ENCODE data around the gene PRKAG1. TPM values are rescaled to one million over a fixed set of nuclear protein-coding genes. Genes with fewer than 3 reads are reported as not detected.

PRKAG1 gene
- total and polyA plus RNA-seq, 4 donors, result 15.5 to 31.5 (median 20.9) TPM

GRCh38 chr12:49024543-49024942 is 6.0 kb upstream of the PRKAG1 start (continued):
- TF ChIP-seq ZBTB33 (IDR thresholded peaks at IDR 0.05) (no peak), GABPA (IDR thresholded peaks at IDR 0.05 in 1 of 2, conservative IDR thresholded peaks at IDR 0.05 in 1 of 2) (no peak), EGR1 (IDR thresholded peaks at IDR 0.05; ENCODE audit: low read depth in 2 of 2) (no peak)

- no peak for DNase-seq (ENCODE audit: low spot score)
- no peak overlapping the region for H3K4me3 ChIP-seq (ENCODE audit: low read depth in 1 of 3, low read length in 3 of 3)
- H3K4me1 ChIP-seq (ENCODE audit: control insufficient read depth in 4 of 4, insufficient read depth in 4 of 4, low read length in 3 of 4), result peaks cover 0 to 2% (median 0%) of the 10 kb centered on the region in 4 donors
- peaks cover 21 to 73% (median 59%) of the 10 kb centered on the region in 4 donors for H3K36me3 ChIP-seq (ENCODE audit: control insufficient read depth in 4 of 4, insufficient read depth in 3 of 4, low read depth in 1 of 4, low read length in 3 of 4)
- no peak overlapping the region for H3K27ac ChIP-seq (ENCODE audit: low read depth in 1 of 2, low read length in 2 of 2)
- no peak overlapping the region for H3K9ac ChIP-seq (ENCODE audit: low read depth in 1 of 2, low read length in 2 of 2)
- H3K27me3 ChIP-seq (ENCODE audit: control insufficient read depth in 4 of 4, insufficient read depth in 4 of 4, low read length in 3 of 4), result no peaks in the 10 kb centered on the region
- H3K9me3 ChIP-seq (ENCODE audit: control insufficient read depth in 4 of 4, low read length in 3 of 4), result no peaks in the 10 kb centered on the region
- TF ChIP-seq FOXA1 (IDR thresholded peaks at IDR 0.05) (no peak), GABPA (IDR thresholded peaks at IDR 0.05 in 1 of 2, conservative IDR thresholded peaks at IDR 0.05 in 1 of 2) (no peak), ZBTB33 (IDR thresholded peaks at IDR 0.05) (no peak)
- WGBS, result 97% methylated on average over 2 of the region's 2 CpGs
Measured at GRCh38 chr12:49023812-49024211, 5.2 kb upstream of the PRKAG1 start.

GRCh38 chr12:49022558-49023178 is 4.1 kb upstream of the PRKAG1 start:
- TF ChIP-seq YY1 (IDR thresholded peaks at IDR 0.05) (no peak), JUND (IDR thresholded peaks at IDR 0.05) (no peak), HNF4A (conservative IDR thresholded peaks at IDR 0.05) (no peak), RAD21 (IDR thresholded peaks at IDR 0.05) (no peak), RXRA (IDR thresholded peaks at IDR 0.05) (no peak)
- no peak overlapping the region for H3K9ac ChIP-seq (ENCODE audit: low read depth in 1 of 2, low read length in 2 of 2)
- WGBS, result 95% methylated on average over 15 of the region's 15 CpGs

GRCh38 chr12:49021292-49021915 is 2.8 kb upstream of the PRKAG1 start:
- DNase-seq (ENCODE audit: low spot score), result no peak
- H3K36me3 ChIP-seq (ENCODE audit: control insufficient read depth in 4 of 4, insufficient read depth in 3 of 4, low read depth in 1 of 4, low read length in 3 of 4), result peaks cover 15 to 50% (median 44%) of the 10 kb centered on the region in 4 donors
- TF ChIP-seq FOXA1 (IDR thresholded peaks at IDR 0.05) (no peak), CTCF (IDR thresholded peaks at IDR 0.05; ENCODE audit: low read depth, low read length, missing input control) (no peak), FOXA2 (IDR thresholded peaks at IDR 0.05) (no peak), MAX (IDR thresholded peaks at IDR 0.05) (no peak), SP1 (IDR thresholded peaks at IDR 0.05) (no peak)
- H3K9ac ChIP-seq (ENCODE audit: low read depth in 1 of 2, low read length in 2 of 2), result no peak overlapping the region
- H3K4me1 ChIP-seq (ENCODE audit: control insufficient read depth in 4 of 4, insufficient read depth in 4 of 4, low read length in 3 of 4), result peaks cover 4 to 16% (median 9%) of the 10 kb centered on the region in 4 donors
- H3K27me3 ChIP-seq (ENCODE audit: control insufficient read depth in 4 of 4, insufficient read depth in 4 of 4, low read length in 3 of 4), result no peaks in the 10 kb centered on the region
- H3K4me3 ChIP-seq (ENCODE audit: low read depth in 1 of 3, low read length in 3 of 3), result no peak overlapping the region
- no peaks in the 10 kb centered on the region for H3K9me3 ChIP-seq (ENCODE audit: control insufficient read depth in 4 of 4, low read length in 3 of 4)
- H3K27ac ChIP-seq (ENCODE audit: low read depth in 1 of 2, low read length in 2 of 2), result no peak overlapping the region
- WGBS, result 90% methylated on average over 11 of the region's 11 CpGs

More at GRCh38 chr12:49022558-49023178, 4.1 kb upstream of the PRKAG1 start:
- H3K27ac ChIP-seq (ENCODE audit: low read depth in 1 of 2, low read length in 2 of 2), result no peak overlapping the region
- peaks cover 17 to 62% (median 48%) of the 10 kb centered on the region in 4 donors for H3K36me3 ChIP-seq (ENCODE audit: control insufficient read depth in 4 of 4, insufficient read depth in 3 of 4, low read depth in 1 of 4, low read length in 3 of 4)
- H3K9me3 ChIP-seq (ENCODE audit: control insufficient read depth in 4 of 4, low read length in 3 of 4), result no peaks in the 10 kb centered on the region
- DNase-seq (ENCODE audit: low spot score), result no peak
- no peak overlapping the region for H3K4me3 ChIP-seq (ENCODE audit: low read depth in 1 of 3, low read length in 3 of 3)
- peaks cover 3 to 10% (median 4%) of the 10 kb centered on the region in 4 donors for H3K4me1 ChIP-seq (ENCODE audit: control insufficient read depth in 4 of 4, insufficient read depth in 4 of 4, low read length in 3 of 4)
- H3K27me3 ChIP-seq (ENCODE audit: control insufficient read depth in 4 of 4, insufficient read depth in 4 of 4, low read length in 3 of 4), result no peaks in the 10 kb centered on the region

Data from liver (tissue), 9 donors.